ENCODE measurements around the gene PTH2.

DNA sequence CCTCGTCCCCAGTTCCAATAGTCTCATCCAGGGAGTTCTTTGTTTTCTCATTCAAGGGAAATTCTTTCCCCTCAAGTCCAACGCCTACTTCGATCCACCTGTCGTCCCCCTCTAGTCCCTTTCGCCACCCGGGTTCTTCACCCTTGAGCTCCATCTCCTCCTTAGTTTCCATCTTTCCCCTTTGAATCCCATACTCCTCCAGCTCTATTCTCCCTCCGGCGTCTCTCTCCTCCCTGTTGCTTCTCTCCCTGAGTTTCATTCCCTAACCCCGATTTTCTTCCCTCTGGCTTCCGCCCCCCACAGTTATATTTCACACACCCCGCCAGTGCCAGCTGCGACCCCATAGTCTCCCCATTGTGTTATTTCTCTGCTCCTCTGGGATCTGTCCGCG, 18.7 kb upstream of the PTH2 start:
- no peak for TF ChIP-seq EZH2 (IDR thresholded peaks at IDR 0.05; ENCODE audit: borderline replicate concordance, low read length)
- TF ChIP-seq, protein P1, sequence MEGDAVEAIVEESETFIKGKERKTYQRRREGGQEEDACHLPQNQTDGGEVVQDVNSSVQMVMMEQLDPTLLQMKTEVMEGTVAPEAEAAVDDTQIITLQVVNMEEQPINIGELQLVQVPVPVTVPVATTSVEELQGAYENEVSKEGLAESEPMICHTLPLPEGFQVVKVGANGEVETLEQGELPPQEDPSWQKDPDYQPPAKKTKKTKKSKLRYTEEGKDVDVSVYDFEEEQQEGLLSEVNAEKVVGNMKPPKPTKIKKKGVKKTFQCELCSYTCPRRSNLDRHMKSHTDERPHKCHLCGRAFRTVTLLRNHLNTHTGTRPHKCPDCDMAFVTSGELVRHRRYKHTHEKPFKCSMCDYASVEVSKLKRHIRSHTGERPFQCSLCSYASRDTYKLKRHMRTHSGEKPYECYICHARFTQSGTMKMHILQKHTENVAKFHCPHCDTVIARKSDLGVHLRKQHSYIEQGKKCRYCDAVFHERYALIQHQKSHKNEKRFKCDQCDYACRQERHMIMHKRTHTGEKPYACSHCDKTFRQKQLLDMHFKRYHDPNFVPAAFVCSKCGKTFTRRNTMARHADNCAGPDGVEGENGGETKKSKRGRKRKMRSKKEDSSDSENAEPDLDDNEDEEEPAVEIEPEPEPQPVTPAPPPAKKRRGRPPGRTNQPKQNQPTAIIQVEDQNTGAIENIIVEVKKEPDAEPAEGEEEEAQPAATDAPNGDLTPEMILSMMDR (IDR thresholded peaks at IDR 0.05; ENCODE audit: low read length) = no peak

All from OCI-LY1 (cell line).